ENCODE data around the gene EXOC3.
"Not testable (repeated sequence)": the region's sequence is repeated elsewhere in the genome, so short reads cannot be mapped to it uniquely, and the experiment has no call there.

Gene EXOC3

DNA sequence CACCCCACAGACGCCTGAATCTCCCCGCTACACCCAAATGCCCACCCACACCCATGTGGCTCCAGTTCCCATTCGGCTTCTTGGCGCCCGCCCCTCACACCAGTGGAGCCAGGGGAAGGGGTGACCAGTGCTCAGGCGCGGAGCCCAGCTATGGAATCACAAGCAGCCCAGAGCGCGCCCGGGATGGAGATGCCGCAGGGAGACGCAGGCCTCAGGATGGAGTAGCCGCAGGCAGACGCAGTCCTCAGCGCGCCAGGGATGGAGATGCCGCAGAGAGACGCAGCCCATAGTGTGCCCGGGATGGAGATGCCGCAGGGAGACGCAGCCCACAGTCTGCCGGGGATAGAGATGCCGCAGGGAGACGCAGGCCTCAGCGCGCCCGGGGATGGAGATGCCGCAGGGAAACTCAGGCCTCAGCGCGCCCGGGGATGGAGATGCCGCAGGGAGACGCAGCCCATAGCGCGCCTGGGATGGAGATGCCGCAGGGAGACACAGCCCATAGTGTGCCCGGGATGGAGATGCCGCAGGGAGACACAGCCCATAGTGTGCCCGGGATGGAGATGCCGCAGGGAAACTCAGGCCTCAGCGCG, 65.1 kb downstream of the EXOC3 start:
- not testable (repeated sequence) for DNase-seq

DNA sequence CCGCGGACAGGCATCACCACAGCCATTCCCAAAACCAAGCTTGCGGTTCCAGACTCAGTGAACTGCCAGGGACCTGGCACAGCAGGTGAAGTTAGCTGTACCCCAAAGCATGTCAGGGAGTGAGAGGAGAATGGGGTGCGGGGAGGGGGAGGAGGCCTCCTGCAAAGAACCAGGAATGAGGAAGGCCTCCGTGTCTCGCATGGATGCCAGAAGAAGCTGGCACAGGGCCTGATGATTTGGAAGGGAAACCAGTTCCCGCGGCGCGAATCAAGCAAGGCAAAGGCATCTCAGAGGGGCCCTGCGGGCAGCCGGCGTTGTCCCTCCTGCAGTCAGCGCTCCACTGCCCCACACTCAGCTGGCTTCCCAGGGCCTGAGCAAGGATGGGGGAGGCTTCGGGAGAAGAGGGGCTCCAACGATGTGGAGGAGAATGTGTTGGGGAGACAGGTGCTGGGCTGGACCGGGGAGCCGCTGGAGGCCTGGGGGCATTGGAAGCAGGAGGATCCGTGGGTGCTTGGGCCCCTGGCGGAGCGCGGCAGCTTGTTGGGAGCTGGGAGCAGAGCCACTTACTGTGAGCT, 66.7 kb downstream of the EXOC3 start:
- DNase-seq = peak; percentile 67

DNA sequence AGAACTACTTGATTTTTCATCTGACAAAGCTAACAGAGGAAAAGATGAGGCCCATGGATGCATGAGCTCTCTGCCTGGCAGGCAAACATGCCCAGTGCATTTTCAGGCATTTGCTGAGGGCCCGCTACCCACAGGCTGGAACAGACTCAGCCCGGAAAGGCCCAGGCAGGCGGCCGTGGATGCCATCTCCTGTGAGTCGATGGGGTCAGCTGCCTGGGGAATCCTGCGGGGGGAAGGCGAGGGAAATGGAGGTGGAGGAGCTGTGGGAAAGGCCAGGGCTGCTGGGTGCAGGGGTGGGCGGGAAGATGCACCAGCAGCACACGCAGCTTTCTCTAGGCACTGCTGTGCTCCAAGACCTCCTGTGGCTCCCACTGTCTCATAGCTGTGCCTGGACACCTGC, 67.5 kb downstream of the EXOC3 start:
- DNase-seq = no peak

GRCh38 chr5:511476-511875, 68.5 kb downstream of the EXOC3 start:
- no peak for DNase-seq

DNA sequence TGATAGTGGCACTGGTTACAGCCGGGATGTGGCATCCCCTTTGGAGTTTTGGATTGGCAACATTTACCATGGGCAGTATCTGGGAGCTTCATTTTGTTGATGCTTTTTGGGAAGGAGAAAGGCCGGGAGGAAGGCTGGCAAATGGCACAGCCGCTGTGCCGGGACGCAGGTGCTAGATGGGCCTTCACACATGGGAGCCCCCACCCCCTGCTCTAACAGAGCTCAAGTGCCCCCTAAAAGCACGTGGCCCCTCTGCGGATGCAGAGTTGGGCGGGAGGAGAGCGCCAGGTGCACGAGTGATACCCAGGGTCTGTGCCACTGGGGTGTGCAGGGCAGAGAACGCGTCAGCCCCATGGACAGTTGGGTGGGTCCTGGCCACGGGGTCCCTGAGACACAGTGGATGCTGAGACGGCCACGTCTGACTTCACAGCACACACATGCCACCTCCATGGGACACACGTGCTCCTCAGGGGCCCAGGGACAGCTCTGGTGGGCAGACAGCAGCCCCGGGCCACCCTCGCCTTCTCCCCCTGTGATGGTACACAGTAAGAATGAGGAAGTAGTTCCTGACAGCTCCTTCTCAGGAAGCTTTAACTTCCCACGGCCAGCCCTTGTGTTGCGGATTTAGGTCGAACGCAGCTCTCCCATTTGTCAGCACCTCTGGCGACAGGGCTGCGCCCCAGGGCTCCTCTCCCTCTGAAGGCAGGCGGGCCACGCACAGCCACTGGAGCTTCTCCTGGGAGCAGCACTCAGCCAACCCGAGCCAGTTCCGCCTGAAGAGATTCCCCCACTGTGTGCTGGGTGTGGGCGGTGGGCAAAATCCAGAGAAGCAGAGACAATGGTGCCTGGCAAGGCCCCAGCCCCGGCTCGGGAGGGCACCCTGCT, 70.5 kb downstream of the EXOC3 start:
- no peak for DNase-seq

DNA sequence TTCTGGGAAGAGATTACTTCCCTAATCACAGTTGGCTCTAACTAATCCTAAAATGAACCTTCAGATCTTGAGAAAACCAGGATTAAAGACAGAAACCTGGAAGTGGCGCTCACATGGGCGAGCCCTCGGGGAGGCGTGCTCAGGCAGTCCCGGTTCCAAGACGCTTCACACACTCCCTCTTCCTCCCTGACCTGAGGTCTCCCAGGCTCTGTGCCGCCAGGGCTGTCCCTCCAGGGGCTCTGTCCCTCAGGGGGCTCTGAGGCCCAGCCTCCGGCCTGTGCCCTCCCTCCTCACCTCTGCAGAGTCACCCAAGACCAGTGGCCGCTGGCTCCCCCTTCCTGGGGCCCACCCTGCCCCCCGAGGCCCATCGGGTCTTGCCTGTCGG, 71.1 kb downstream of the EXOC3 start:
- no peak for DNase-seq

GRCh38 chr5:514673-515072, 71.7 kb downstream of the EXOC3 start:
- DNase-seq = no peak

DNA sequence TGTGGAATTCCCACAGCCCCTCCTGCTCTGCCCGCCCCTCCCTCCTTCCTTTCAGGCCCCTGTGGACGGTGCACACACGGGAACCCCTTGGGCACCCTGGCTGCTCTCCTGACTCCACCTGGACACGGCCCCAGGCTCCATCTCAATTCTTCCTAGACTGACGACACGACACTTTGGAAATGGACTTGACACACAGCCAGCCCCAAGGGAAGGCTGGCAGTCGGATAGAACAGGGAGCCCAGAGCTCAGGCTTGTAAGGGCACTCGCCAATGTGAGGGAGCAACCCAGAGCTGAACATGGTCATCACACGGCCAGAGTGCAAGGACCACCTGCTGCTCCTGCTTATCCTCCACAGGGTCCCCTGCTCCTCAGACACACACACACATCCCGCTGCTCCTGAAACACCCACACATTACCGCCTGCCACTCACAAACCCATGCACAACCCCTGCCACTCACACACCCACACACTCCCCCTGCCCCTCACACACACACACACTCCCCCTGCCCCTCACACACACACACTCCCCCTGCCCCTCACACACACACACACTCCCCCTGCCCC, 72.4 kb downstream of the EXOC3 start:
- no peak for DNase-seq

DNA sequence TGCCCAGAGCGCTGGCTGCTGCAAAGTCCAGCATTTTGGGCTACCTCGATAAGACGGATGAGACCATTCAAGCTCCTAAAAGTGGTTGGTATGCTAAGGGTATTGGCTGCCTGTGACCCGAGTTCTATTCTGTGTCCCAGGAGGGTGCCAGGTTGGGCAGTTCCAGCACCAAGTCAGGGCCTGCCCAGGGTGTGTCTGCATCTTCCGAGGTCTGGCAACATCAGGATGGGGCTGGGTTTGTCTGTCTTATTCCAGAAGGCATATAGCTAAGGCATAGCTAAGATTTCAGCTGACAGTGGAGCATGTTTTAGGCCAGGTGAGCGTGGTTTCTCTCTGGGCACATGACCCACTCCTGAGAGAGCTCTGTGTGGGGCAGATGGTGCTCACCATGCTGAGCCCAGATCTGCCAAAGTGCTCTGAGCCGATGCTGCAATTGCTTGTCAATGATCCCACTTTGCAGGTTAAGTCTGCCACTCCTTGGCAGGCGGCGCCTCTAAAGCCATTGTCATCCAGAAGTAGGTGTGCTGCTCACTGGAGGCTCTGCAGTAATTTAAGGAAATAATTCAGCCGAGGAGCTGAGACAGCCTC, 73.5 kb downstream of the EXOC3 start:
- peak; percentile 18 for DNase-seq

All from DMS79 (cell line).